ENCODE data around the gene HOXA5.

DNA sequence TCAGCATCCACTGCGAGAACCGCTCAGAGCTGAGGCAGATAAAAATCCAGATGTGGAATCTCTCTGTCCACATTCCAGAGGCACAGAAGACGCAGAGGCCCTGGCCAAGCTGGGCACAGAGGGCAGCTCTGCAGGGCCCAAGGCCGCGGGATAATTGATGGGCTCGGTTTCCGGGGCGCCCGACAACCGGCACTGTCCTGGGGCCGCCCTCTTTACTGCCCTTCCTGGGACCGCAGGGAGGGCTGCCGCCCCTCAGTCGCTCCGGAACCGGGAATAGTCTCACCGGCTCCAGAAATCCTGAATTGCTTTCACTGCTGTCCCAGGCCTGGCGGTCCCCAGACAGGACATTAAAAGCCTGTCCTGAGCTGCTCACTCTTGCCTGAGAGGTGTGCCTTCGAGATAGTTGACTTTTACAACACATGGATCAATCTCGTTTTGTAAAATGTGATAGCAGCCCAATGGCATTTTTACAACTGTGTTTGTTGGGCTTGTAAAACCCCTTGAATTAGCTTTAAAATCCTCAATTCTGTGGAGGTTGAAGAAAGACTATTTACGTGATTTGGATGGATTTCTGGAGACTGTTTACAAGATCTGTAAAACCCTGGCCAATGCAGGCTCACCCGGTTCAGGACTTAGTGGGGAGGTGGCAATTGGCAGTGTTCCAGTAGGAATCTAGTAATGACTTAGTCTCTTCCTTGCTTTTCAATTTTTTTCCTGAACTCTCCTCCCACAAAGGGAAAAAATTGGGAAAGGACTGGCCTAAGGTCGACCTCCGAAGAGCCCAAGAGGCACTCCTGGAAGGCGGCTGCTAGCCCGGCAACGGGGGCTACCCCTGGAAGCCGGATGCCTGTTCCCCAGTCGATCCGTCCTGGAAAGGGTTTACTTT lies 5.5 kb upstream of the HOXA5 start:
- TF ChIP-seq, protein P1, sequence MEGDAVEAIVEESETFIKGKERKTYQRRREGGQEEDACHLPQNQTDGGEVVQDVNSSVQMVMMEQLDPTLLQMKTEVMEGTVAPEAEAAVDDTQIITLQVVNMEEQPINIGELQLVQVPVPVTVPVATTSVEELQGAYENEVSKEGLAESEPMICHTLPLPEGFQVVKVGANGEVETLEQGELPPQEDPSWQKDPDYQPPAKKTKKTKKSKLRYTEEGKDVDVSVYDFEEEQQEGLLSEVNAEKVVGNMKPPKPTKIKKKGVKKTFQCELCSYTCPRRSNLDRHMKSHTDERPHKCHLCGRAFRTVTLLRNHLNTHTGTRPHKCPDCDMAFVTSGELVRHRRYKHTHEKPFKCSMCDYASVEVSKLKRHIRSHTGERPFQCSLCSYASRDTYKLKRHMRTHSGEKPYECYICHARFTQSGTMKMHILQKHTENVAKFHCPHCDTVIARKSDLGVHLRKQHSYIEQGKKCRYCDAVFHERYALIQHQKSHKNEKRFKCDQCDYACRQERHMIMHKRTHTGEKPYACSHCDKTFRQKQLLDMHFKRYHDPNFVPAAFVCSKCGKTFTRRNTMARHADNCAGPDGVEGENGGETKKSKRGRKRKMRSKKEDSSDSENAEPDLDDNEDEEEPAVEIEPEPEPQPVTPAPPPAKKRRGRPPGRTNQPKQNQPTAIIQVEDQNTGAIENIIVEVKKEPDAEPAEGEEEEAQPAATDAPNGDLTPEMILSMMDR (IDR thresholded peaks at IDR 0.05) = no peak
- TF ChIP-seq EP300 (IDR thresholded peaks at IDR 0.05; ENCODE audit: low read depth) = no peak
